HepG2 (cell line): Measurements from ENCODE around the gene STYXL2.

Experiments
- ATF3 ChIP-seq: sonication (generic); formaldehyde crosslinking; IDR thresholded peaks from 2 replicates; pipeline ENCODE4 v1.4.0; 2020; ENCODE audit warnings: missing genetic modification reagents
- LBX2 ChIP-seq: sonication (generic); formaldehyde crosslinking; IDR thresholded peaks from 2 replicates; pipeline ENCODE4 v1.5.0; 2020; ENCODE audit warnings: missing genetic modification reagents, mild to moderate bottlenecking, borderline replicate concordance
- MAZ ChIP-seq, 2 experiments: sonication (generic) in 1 of 2; formaldehyde crosslinking in 1 of 2; IDR thresholded peaks; 2 replicates each; pipeline versions ENCODE4 v1.5.0 to v1.6.1; 2012 to 2020; ENCODE audit warnings: low read depth in 2 of 2, mild to moderate bottlenecking in 2 of 2, borderline replicate concordance in 1 of 2, improper control_type of control experiment in 1 of 2, low read length in 1 of 2, missing genetic modification reagents in 1 of 2, moderate library complexity in 1 of 2
- POLR2AphosphoS5 ChIP-seq: IDR thresholded peaks from 2 replicates; pipeline ENCODE4 v1.6.1; 2012; ENCODE audit warnings: low read depth, low read length
- SP4 ChIP-seq: sonication (generic); formaldehyde crosslinking; IDR thresholded peaks from 2 replicates; pipeline ENCODE4 v1.8.1; 2023; ENCODE audit warnings: mild to moderate bottlenecking, missing genetic modification reagents

- TF ChIP-seq POLR2AphosphoS5 (no peak), MAZ (IDR thresholded peaks at IDR 0.05; ENCODE audit: borderline replicate concordance, low read depth, low read length) (no peak), MAZ (CRISPR knock-in tag; IDR thresholded peaks at IDR 0.05; ENCODE audit: low read depth) (no peak), ATF3 (no peak), SP4 (CRISPR knock-in tag) (no peak), LBX2 (CRISPR knock-in tag) (no peak)
Observed at GRCh38 chr1:167127661-167128060, 33.8 kb downstream of the STYXL2 start.
